NB4 (cell line): Measurements from ENCODE around the gene DNAH1.

Source experiments
- CTCF ChIP-seq: IDR thresholded peaks from one replicate; pipeline ENCODE4 v1.5.1; 2012; ENCODE audit warnings: low read depth, low read length
- POLR2A ChIP-seq: IDR thresholded peaks from 2 replicates; pipeline ENCODE4 v1.6.1; 2011; ENCODE audit warnings: mild to moderate bottlenecking; ENCODE audit not compliant: insufficient read length; ENCODE audit errors: extremely low read depth
- TF ChIP-seq, protein P1 (sequence below): IDR thresholded peaks from 2 replicates; pipeline ENCODE4 v1.6.1; 2011; ENCODE audit warnings: low read depth, low read length

- TF ChIP-seq CTCF = no peak
- TF ChIP-seq POLR2A = no peak
- TF ChIP-seq, protein P1, sequence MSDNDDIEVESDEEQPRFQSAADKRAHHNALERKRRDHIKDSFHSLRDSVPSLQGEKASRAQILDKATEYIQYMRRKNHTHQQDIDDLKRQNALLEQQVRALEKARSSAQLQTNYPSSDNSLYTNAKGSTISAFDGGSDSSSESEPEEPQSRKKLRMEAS = no peak
Measured at GRCh38 chr3:52406231-52406661, 90.1 kb downstream of the DNAH1 start.
